ENCODE data around the gene TRAK1.

Gene TRAK1

DNA sequence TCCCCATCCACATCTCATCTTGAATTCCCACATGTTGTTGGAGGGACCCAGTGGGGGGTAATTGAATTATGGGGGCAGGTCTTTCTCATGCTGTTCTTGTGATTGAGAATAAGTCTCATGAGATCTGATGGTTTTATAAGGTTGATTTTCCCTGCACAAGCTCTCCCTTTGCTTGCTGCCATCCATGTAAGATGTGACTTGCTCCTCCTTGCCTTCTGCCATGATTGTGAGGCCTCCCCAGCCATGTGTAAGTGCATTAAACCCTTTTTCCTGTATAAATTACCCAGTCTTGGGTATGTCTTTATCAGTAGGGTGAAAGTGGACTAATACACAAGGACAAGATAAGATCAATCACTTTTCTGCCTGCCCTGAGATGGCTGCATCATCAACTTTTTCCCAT, 180.6 kb downstream of the TRAK1 start:
- ChIA-PET CTCF (interaction anchor here (1.0 kb wide), 1 partner anchor 16 kb away, joined by 3 read pairs; no protein-coding TSS in a partner anchor), POLR2A (no interaction called here)
- TF ChIP-seq, protein P1, sequence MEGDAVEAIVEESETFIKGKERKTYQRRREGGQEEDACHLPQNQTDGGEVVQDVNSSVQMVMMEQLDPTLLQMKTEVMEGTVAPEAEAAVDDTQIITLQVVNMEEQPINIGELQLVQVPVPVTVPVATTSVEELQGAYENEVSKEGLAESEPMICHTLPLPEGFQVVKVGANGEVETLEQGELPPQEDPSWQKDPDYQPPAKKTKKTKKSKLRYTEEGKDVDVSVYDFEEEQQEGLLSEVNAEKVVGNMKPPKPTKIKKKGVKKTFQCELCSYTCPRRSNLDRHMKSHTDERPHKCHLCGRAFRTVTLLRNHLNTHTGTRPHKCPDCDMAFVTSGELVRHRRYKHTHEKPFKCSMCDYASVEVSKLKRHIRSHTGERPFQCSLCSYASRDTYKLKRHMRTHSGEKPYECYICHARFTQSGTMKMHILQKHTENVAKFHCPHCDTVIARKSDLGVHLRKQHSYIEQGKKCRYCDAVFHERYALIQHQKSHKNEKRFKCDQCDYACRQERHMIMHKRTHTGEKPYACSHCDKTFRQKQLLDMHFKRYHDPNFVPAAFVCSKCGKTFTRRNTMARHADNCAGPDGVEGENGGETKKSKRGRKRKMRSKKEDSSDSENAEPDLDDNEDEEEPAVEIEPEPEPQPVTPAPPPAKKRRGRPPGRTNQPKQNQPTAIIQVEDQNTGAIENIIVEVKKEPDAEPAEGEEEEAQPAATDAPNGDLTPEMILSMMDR (IDR thresholded peaks at IDR 0.05; ENCODE audit: control extremely low read depth, extremely low read depth, low read depth, missing control alignments) = no peak
- DNase-seq (ENCODE audit: extremely low spot score) = no peak

DNA sequence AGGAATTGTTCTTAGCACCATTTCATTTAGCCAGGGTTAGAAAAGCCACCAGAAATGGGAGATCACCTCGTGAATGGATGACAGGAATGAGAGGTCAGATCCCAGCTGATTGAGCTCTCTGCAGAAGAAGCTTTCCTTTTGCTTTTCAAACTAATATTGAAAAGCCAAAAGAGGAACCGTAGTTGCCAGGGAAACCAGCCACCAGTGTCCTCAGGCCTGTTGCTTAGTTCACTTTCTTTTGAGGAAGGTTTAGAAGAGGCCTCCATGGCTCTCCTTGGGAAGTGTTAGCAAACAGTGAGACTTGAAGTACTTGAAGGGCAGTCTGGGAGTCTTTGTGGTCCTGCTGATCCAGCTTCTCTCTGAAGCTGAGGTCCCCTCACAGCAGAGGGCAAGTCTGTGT, 182.2 kb downstream of the TRAK1 start:
- TF ChIP-seq, protein P1 (IDR thresholded peaks at IDR 0.05; ENCODE audit: control extremely low read depth, extremely low read depth, low read depth, missing control alignments) = no peak
- CTCF ChIA-PET = interaction anchor here (0.8 kb wide), 1 partner anchor 170 kb away, joined by 4 read pairs; no protein-coding TSS in a partner anchor
- POLR2A ChIA-PET = no interaction called here
- DNase-seq (ENCODE audit: extremely low spot score) = no peak

DNA sequence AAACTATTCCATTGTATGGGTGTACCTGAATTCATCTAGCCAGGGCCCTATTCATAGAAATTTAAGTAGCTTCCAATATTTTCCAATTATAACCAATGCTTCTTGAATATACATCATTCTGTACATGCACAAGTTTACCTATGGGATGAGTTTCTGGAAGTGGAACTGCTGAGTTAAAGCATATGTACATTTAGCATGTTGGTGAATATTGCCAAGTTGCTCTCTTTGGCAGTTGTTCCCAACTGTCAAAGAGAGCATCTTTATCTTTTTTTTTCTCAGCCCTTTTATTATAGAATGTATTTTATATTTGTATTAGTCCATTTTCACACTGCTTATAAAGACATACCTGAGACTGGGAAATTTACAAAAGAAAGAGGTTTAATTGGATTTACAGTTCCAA, 183.1 kb downstream of the TRAK1 start:
- POLR2A ChIA-PET = no interaction called here

DNA sequence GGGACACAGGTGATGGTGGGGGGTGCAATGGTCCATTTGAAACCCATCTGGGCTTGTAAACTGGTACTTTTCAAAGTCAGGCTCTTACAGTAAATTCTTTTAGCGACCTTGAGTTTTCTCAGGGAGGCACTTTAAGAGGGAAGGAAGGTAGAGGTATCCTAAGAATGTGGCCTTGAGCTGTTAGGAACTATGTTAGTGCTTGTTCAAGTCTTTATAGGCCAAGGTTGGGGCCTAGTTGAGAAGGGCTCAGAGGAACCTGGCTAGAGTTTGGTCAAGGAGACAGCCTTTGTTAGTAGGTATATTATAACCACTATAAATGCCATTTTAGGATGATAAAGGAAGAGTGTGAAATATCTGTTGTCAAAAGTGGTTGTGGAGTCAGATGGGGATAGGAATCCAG, 184.1 kb downstream of the TRAK1 start:
- POLR2A ChIA-PET = no interaction called here
- no peak for DNase-seq (ENCODE audit: extremely low spot score)
- CTCF ChIA-PET = no interaction called here
- TF ChIP-seq, protein P1 (IDR thresholded peaks at IDR 0.05; ENCODE audit: control extremely low read depth, extremely low read depth, low read depth, missing control alignments) = no peak

More for the DNA sequence above, 183.1 kb downstream of the TRAK1 start:
- TF ChIP-seq, protein P1 (IDR thresholded peaks at IDR 0.05; ENCODE audit: control extremely low read depth, extremely low read depth, low read depth, missing control alignments) = no peak
- CTCF ChIA-PET = no interaction called here
- DNase-seq (ENCODE audit: extremely low spot score) = no peak

All from GM10248 (cell line).